ENCODE data around the gene EVPL. TPM values are rescaled to one million over a fixed set of nuclear protein-coding genes. Genes with fewer than 3 reads are reported as not detected.
A peak's percentile ranks its signal among the peaks of the same experiment; 100 is the strongest.

EVPL gene
- total and polyA plus RNA-seq, 4 donors = 10.9 to 38.4 (median 35.0) TPM

GRCh38 chr17:76000016-76000754 is 26.9 kb downstream of the EVPL start:
- Histone ChIP-seq H3K27ac (ENCODE audit: low read depth in 1 of 2, low read length in 1 of 2) (no peak overlapping the region), H3K9me3 (ENCODE audit: control insufficient read depth in 4 of 4, insufficient read depth in 3 of 4, low read length in 3 of 4) (no peaks in the 10 kb centered on the region), H3K27me3 (ENCODE audit: control insufficient read depth in 3 of 3, insufficient read depth in 3 of 3, low read length in 2 of 3) (no peaks in the 10 kb centered on the region), H3K36me3 (ENCODE audit: control insufficient read depth in 4 of 4, insufficient read depth in 4 of 4, low read length in 4 of 4) (peaks cover 0 to 20% (median 3%) of the 10 kb centered on the region in 4 donors), H3K9ac (ENCODE audit: insufficient read depth in 1 of 2, low read length in 2 of 2) (no peak overlapping the region), H3K4me3 (no peak overlapping the region), H3K4me1 (ENCODE audit: control insufficient read depth in 5 of 5, insufficient read depth in 5 of 5, low read length in 5 of 5) (peaks cover 0 to 6% (median 3%) of the 10 kb centered on the region in 5 donors)
- 74 to 80% methylated on average over 31 of the region's 31 CpGs for WGBS, 2 donors
- ATAC-seq (ENCODE audit: insufficient read depth, low FRiP score) (no peak), DNase-seq (peak; percentile 23 to 49 (median 24))
- peak; percentile 7 for TF ChIP-seq CTCF (IDR thresholded peaks at IDR 0.05; ENCODE audit: control extremely low read depth, extremely low read depth)

- H3K9me3 ChIP-seq (ENCODE audit: control insufficient read depth in 4 of 4, insufficient read depth in 3 of 4, low read length in 3 of 4) = no peaks in the 10 kb centered on the region
- H3K9ac ChIP-seq (ENCODE audit: insufficient read depth in 1 of 2, low read length in 2 of 2) = no peak overlapping the region
- no peaks in the 10 kb centered on the region for H3K27me3 ChIP-seq (ENCODE audit: control insufficient read depth in 3 of 3, insufficient read depth in 3 of 3, low read length in 2 of 3)
- ATAC-seq (ENCODE audit: insufficient read depth, low FRiP score) (no peak), DNase-seq (no peak)
- H3K27ac ChIP-seq (ENCODE audit: low read depth in 1 of 2, low read length in 1 of 2) = no peak overlapping the region
- H3K4me3 ChIP-seq = no peak overlapping the region
- no peak for TF ChIP-seq CTCF (IDR thresholded peaks at IDR 0.05; ENCODE audit: control extremely low read depth, extremely low read depth)
- peaks cover 0 to 14% (median 3%) of the 10 kb centered on the region in 4 donors for H3K36me3 ChIP-seq (ENCODE audit: control insufficient read depth in 4 of 4, insufficient read depth in 4 of 4, low read length in 4 of 4)
- peaks cover 0 to 6% (median 3%) of the 10 kb centered on the region in 5 donors for H3K4me1 ChIP-seq (ENCODE audit: control insufficient read depth in 5 of 5, insufficient read depth in 5 of 5, low read length in 5 of 5)
- WGBS, 2 donors = 86 to 92% methylated on average over 9 of the region's 9 CpGs
These were observed 28.7 kb downstream of the EVPL start for GRCh38 chr17:75998327-75998795.

- peaks cover 0 to 11% (median 2%) of the 10 kb centered on the region in 4 donors for H3K36me3 ChIP-seq (ENCODE audit: control insufficient read depth in 4 of 4, insufficient read depth in 4 of 4, low read length in 4 of 4)
- ATAC-seq (ENCODE audit: insufficient read depth, low FRiP score) (peak; percentile 42), DNase-seq (peak; percentile 38 to 46 (median 42))
These were observed 30.2 kb downstream of the EVPL start for GRCh38 chr17:75996665-75997590.

More at GRCh38 chr17:75996665-75997590, 30.2 kb downstream of the EVPL start:
- Histone ChIP-seq H3K4me1 (ENCODE audit: control insufficient read depth in 5 of 5, insufficient read depth in 5 of 5, low read length in 5 of 5) (peaks cover 0 to 6% (median 3%) of the 10 kb centered on the region in 5 donors), H3K9ac (ENCODE audit: insufficient read depth in 1 of 2, low read length in 2 of 2) (no peak overlapping the region), H3K27me3 (ENCODE audit: control insufficient read depth in 3 of 3, insufficient read depth in 3 of 3, low read length in 2 of 3) (no peaks in the 10 kb centered on the region), H3K9me3 (ENCODE audit: control insufficient read depth in 4 of 4, insufficient read depth in 3 of 4, low read length in 3 of 4) (no peaks in the 10 kb centered on the region), H3K27ac (ENCODE audit: low read depth in 1 of 2, low read length in 1 of 2) (peak overlapping the region in 1 of 2 donors; percentile 23), H3K4me3 (no peak overlapping the region)
- no peak for TF ChIP-seq CTCF (IDR thresholded peaks at IDR 0.05; ENCODE audit: control extremely low read depth, extremely low read depth)
- WGBS, 2 donors = 14 to 24% methylated on average over 18 of the region's 18 CpGs

All from lung (tissue), 12 donors.